DOHH2 (cell line): ENCODE data around the gene SMCHD1.

Experiments
- H3F3A ChIP-seq: fragments of 200-600 bp; sonication (generic), shearing (Covaris generic); 2 replicates; pipeline ENCODE4 v1.6.0; 2016; ENCODE audit warnings: antibody characterized with exemption, mild to moderate bottlenecking; ENCODE audit not compliant: control insufficient read depth, insufficient read depth
- H3K27ac ChIP-seq: fragments of 200-600 bp; sonication (generic); 2 replicates; pipeline ENCODE4 v1.5.1; 2014; ENCODE audit warnings: low read depth, mild to moderate bottlenecking, low read length, moderate library complexity
- H3K27me3 ChIP-seq: fragments of 200-600 bp; sonication (generic); 2 replicates; pipeline ENCODE4 v1.6.1; 2014; ENCODE audit warnings: mild to moderate bottlenecking, low read length, mixed read lengths; ENCODE audit not compliant: control insufficient read depth
- H3K36me3 ChIP-seq: fragments of 200-600 bp; sonication (generic); 2 replicates; pipeline ENCODE4 v1.6.1; 2014; ENCODE audit warnings: mild to moderate bottlenecking, low read length, moderate library complexity, mixed read lengths; ENCODE audit not compliant: control insufficient read depth
- H3K4me1 ChIP-seq: fragments of 200-600 bp; sonication (generic); 2 replicates; pipeline ENCODE4 v1.6.1; 2014; ENCODE audit warnings: mild to moderate bottlenecking, low read length, mixed read lengths; ENCODE audit not compliant: control insufficient read depth
- H3K4me2 ChIP-seq: fragments of 200-600 bp; sonication (generic); 2 replicates; pipeline ENCODE4 v1.6.0; 2014; ENCODE audit warnings: mild to moderate bottlenecking, low read length, moderate library complexity
- H3K4me3 ChIP-seq: fragments of 200-600 bp; sonication (generic); 2 replicates; pipeline ENCODE4 v1.5.1; 2014; ENCODE audit warnings: mild to moderate bottlenecking, low read length, mixed read lengths
- H3K79me2 ChIP-seq: fragments of 200-600 bp; sonication (generic); 2 replicates; pipeline ENCODE4 v1.6.1; 2014; ENCODE audit warnings: mild to moderate bottlenecking, low read length, mixed read lengths; ENCODE audit not compliant: control insufficient read depth
- H3K9me2 ChIP-seq: fragments of 200-600 bp; sonication (generic); replicated peaks from 2 replicates; pipeline ENCODE4 v1.6.1; 2014; ENCODE audit warnings: mild to moderate bottlenecking, low read length, mixed read lengths; ENCODE audit not compliant: control insufficient read depth
- H3K9me3 ChIP-seq: fragments of 200-600 bp; sonication (generic); 2 replicates; pipeline ENCODE4 v1.6.1; 2014; ENCODE audit warnings: antibody characterized with exemption, low read length, mixed read lengths; ENCODE audit not compliant: control insufficient read depth, insufficient read depth
- H4K20me1 ChIP-seq: fragments of 200-600 bp; sonication (generic); 2 replicates; pipeline ENCODE4 v1.6.0; 2014; ENCODE audit warnings: low read depth, mild to moderate bottlenecking, antibody characterized with exemption, low read length, moderate library complexity; ENCODE audit not compliant: control insufficient read depth, insufficient read depth
- EZH2phosphoT487 ChIP-seq: fragments of 200-600 bp; sonication (generic); IDR thresholded peaks from 2 replicates; pipeline ENCODE4 v1.6.1; 2017; ENCODE audit warnings: borderline replicate concordance, mild to moderate bottlenecking, antibody characterized with exemption, low read length, moderate library complexity, mixed read lengths
- TF ChIP-seq, protein P1 (sequence below): fragments of 200-600 bp; sonication (generic); IDR thresholded peaks from one replicate; pipeline ENCODE4 v1.5.1; 2014; ENCODE audit warnings: antibody characterized with exemption, mild to moderate bottlenecking, low read depth, low read length; ENCODE audit not compliant: poor library complexity, severe bottlenecking

The SMCHD1 gene

GRCh38 chr18:2707551-2708168 is 52.1 kb downstream of the SMCHD1 start:
- TF ChIP-seq, protein P1, sequence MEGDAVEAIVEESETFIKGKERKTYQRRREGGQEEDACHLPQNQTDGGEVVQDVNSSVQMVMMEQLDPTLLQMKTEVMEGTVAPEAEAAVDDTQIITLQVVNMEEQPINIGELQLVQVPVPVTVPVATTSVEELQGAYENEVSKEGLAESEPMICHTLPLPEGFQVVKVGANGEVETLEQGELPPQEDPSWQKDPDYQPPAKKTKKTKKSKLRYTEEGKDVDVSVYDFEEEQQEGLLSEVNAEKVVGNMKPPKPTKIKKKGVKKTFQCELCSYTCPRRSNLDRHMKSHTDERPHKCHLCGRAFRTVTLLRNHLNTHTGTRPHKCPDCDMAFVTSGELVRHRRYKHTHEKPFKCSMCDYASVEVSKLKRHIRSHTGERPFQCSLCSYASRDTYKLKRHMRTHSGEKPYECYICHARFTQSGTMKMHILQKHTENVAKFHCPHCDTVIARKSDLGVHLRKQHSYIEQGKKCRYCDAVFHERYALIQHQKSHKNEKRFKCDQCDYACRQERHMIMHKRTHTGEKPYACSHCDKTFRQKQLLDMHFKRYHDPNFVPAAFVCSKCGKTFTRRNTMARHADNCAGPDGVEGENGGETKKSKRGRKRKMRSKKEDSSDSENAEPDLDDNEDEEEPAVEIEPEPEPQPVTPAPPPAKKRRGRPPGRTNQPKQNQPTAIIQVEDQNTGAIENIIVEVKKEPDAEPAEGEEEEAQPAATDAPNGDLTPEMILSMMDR: no peak
- no peak for TF ChIP-seq EZH2phosphoT487
- H4K20me1 ChIP-seq: no peaks in the 10 kb centered on the region
- no peak overlapping the region for H3K4me2 ChIP-seq
- peaks cover 18% of the 10 kb centered on the region for H3F3A ChIP-seq
- no peak overlapping the region for H3K4me3 ChIP-seq
- peaks cover 95% of the 10 kb centered on the region for H3K36me3 ChIP-seq
- peak overlapping the region; percentile 0; the same call in 1 of the 2 replicates for H3K27ac ChIP-seq
- peaks cover 5% of the 10 kb centered on the region; the same call in 1 of the 2 replicates for H3K4me1 ChIP-seq
- H3K9me3 ChIP-seq: no peaks in the 10 kb centered on the region
- H3K9me2 ChIP-seq: no peaks in the 10 kb centered on the region
- H3K27me3 ChIP-seq: no peaks in the 10 kb centered on the region
- peaks cover 25% of the 10 kb centered on the region for H3K79me2 ChIP-seq

DNA sequence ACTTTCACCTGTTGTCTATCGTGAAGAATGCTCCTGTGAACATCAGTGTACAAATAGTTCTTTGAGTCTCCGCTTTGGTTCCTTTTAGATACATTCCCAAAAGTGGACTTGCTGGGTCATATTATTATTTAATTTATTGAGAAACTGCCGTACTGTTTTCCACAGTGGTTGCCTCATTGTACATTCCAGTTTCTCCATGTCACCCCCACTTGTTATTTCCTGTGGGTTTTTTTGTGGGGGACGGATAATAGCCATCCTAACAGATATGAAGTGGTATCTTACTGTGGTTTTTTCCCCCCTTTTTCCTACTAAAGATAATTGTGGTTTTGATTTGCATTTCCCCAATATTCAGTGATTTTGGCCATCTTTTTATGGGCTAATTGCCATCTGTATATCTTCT is 53.8 kb downstream of the SMCHD1 start:
- peaks cover 17% of the 10 kb centered on the region for H3F3A ChIP-seq
- no peaks in the 10 kb centered on the region for H3K9me2 ChIP-seq
- H3K9me3 ChIP-seq: no peaks in the 10 kb centered on the region
- H3K4me1 ChIP-seq: peaks cover 5% of the 10 kb centered on the region; the same call in 1 of the 2 replicates
- peaks cover 92% of the 10 kb centered on the region for H3K36me3 ChIP-seq
- no peak overlapping the region for H3K4me3 ChIP-seq
- no peak overlapping the region for H3K4me2 ChIP-seq
- H3K27me3 ChIP-seq: no peaks in the 10 kb centered on the region
- no peak overlapping the region for H3K27ac ChIP-seq
- H4K20me1 ChIP-seq: no peaks in the 10 kb centered on the region
- H3K79me2 ChIP-seq: peaks cover 39% of the 10 kb centered on the region
- TF ChIP-seq, protein P1: no peak
- TF ChIP-seq EZH2phosphoT487: no peak

DNA sequence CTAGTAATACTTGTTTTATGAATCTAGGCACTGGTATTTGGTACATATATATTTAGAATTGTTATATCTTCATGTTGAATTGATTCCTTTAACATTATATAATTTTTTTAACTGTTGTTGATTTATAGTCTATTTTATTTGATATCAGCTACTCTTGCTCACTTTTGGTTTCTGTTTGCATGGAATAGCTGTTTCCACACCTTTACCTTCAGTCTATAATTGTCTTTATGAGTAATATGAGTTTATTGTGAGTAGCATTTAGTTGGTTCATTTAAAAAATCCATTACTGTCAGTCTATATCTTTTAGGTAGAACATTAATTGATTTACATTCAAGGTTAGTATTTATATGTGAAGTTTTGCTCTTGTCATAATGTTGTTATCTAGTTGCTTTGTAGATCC is 58.6 kb downstream of the SMCHD1 start:
- no peak overlapping the region for H3K4me3 ChIP-seq
- H3K9me3 ChIP-seq: no peaks in the 10 kb centered on the region
- H3K79me2 ChIP-seq: peaks cover 62% of the 10 kb centered on the region
- no peaks in the 10 kb centered on the region for H3K27me3 ChIP-seq
- H4K20me1 ChIP-seq: no peaks in the 10 kb centered on the region
- H3K27ac ChIP-seq: no peak overlapping the region
- H3F3A ChIP-seq: peaks cover 6% of the 10 kb centered on the region; the same call in 1 of the 2 replicates
- H3K36me3 ChIP-seq: peaks cover 93% of the 10 kb centered on the region
- H3K9me2 ChIP-seq: no peaks in the 10 kb centered on the region
- no peak overlapping the region for H3K4me2 ChIP-seq
- TF ChIP-seq, protein P1: no peak
- no peak for TF ChIP-seq EZH2phosphoT487
- no peaks in the 10 kb centered on the region for H3K4me1 ChIP-seq
